Esophagus (tissue), 2 donors: ENCODE measurements around the gene JUN. TPM values are rescaled to one million over a fixed set of nuclear protein-coding genes. Genes with fewer than 3 reads are reported as not detected.

Experiments
- H3K27ac ChIP-seq, 2 donors: one replicate each; pipeline ENCODE4 v1.5.1; 2013; ENCODE audit warnings: low read depth in 2 of 2, mild to moderate bottlenecking in 2 of 2, inconsistent platforms in 1 of 2, low read length in 1 of 2, moderate library complexity in 1 of 2
- H3K27me3 ChIP-seq, 2 donors: one replicate each; pipeline ENCODE4 v1.6.1; 2013; ENCODE audit warnings: low read length in 2 of 2, control low read depth in 1 of 2, mild to moderate bottlenecking in 1 of 2; ENCODE audit not compliant: insufficient read depth in 2 of 2, control insufficient read depth in 1 of 2
- H3K36me3 ChIP-seq, 2 donors: one replicate each; pipeline ENCODE4 v1.6.1; 2013; ENCODE audit warnings: low read length in 1 of 2; ENCODE audit not compliant: control insufficient read depth in 2 of 2, insufficient read depth in 2 of 2
- H3K4me1 ChIP-seq, 2 donors: one replicate each; pipeline ENCODE4 v1.6.1; 2013; ENCODE audit warnings: low read length in 1 of 2; ENCODE audit not compliant: control insufficient read depth in 2 of 2, insufficient read depth in 2 of 2
- H3K4me3 ChIP-seq, 2 donors: one replicate each; pipeline ENCODE4 v1.5.1; 2013; ENCODE audit warnings: low read length in 2 of 2, mild to moderate bottlenecking in 2 of 2, low read depth in 1 of 2, moderate library complexity in 1 of 2
- H3K9me3 ChIP-seq, 2 donors: one replicate each; pipeline ENCODE4 v1.6.1; 2013; ENCODE audit warnings: mild to moderate bottlenecking in 2 of 2, low read depth in 1 of 2, low read length in 1 of 2, moderate library complexity in 1 of 2; ENCODE audit not compliant: control insufficient read depth in 2 of 2, insufficient read depth in 1 of 2
- WGBS, 2 donors: extraction: QIAGEN DNeasy Blood & Tissue Kit; methylation state at CpG; one replicate each; pipeline ENCODE4 v1.1.7; 2013; 5-methylcytosine and 5-hydroxymethylcytosine counted together
- polyA plus RNA-seq, 2 donors: library from polyadenylated mRNA; stranded (reverse); fragments of 200-250 nt; gene quantifications; one replicate each; pipeline ENCODE4 v1.2.3, GENCODE V29; 2013
- donor health status: healthy with polysubstance abuse.
- donor health status: Bipolar disorder and iron deficiency.

The JUN gene
- polyA plus RNA-seq, 2 donors = 31.2 to 42.9 TPM

- Histone ChIP-seq H3K4me3 (no peak overlapping the region), H3K27me3 (no peaks in the 10 kb centered on the region), H3K4me1 (peaks cover 0 to 3% of the 10 kb centered on the region in 2 donors), H3K27ac (no peak overlapping the region), H3K9me3 (no peaks in the 10 kb centered on the region), H3K36me3 (no peaks in the 10 kb centered on the region)
- 83 to 85% methylated on average over 2 of the region's 2 CpGs for WGBS, 2 donors
Measured at GRCh38 chr1:58765441-58765840, 18.4 kb downstream of the JUN start.

- no peaks in the 10 kb centered on the region for H3K36me3 ChIP-seq
- H3K4me3 ChIP-seq = no peak overlapping the region
- peaks cover 0 to 3% of the 10 kb centered on the region in 2 donors for H3K4me1 ChIP-seq
- no peaks in the 10 kb centered on the region for H3K9me3 ChIP-seq
- H3K27ac ChIP-seq = no peak overlapping the region
- H3K27me3 ChIP-seq = no peaks in the 10 kb centered on the region
Measured at GRCh38 chr1:58765006-58765405, 18.8 kb downstream of the JUN start.

- Histone ChIP-seq H3K4me3 (no peak overlapping the region), H3K36me3 (no peaks in the 10 kb centered on the region), H3K27ac (no peak overlapping the region), H3K4me1 (peaks cover 0 to 3% of the 10 kb centered on the region in 2 donors), H3K27me3 (no peaks in the 10 kb centered on the region), H3K9me3 (no peaks in the 10 kb centered on the region)
- WGBS, 2 donors = 31 to 49% methylated on average over 3 of the region's 3 CpGs
Measured at GRCh38 chr1:58764294-58764978, 19.4 kb downstream of the JUN start.

GRCh38 chr1:58763214-58763613 lies 20.6 kb downstream of the JUN start:
- Histone ChIP-seq H3K9me3 (no peaks in the 10 kb centered on the region), H3K4me1 (peaks cover 0 to 3% of the 10 kb centered on the region in 2 donors), H3K27ac (no peak overlapping the region), H3K27me3 (no peaks in the 10 kb centered on the region), H3K4me3 (no peak overlapping the region), H3K36me3 (no peaks in the 10 kb centered on the region)
- 84 to 91% methylated on average over 3 of the region's 3 CpGs for WGBS, 2 donors

GRCh38 chr1:58762806-58763205 lies 21.0 kb downstream of the JUN start:
- Histone ChIP-seq H3K27ac (no peak overlapping the region), H3K9me3 (no peaks in the 10 kb centered on the region), H3K27me3 (no peaks in the 10 kb centered on the region), H3K4me1 (peaks cover 0 to 3% of the 10 kb centered on the region in 2 donors), H3K36me3 (no peaks in the 10 kb centered on the region), H3K4me3 (no peak overlapping the region)

- Histone ChIP-seq H3K9me3 (no peaks in the 10 kb centered on the region), H3K27me3 (no peaks in the 10 kb centered on the region), H3K4me1 (peaks cover 0 to 6% of the 10 kb centered on the region in 2 donors), H3K36me3 (no peaks in the 10 kb centered on the region), H3K27ac (peak overlapping the region; percentile 39 to 64), H3K4me3 (no peak overlapping the region)
- WGBS, 2 donors = 5 to 35% methylated on average over 6 of the region's 6 CpGs
Measured at GRCh38 chr1:58755468-58755872, 28.4 kb downstream of the JUN start.

- H3K4me3 ChIP-seq = no peak overlapping the region
- H3K4me1 ChIP-seq = peaks cover 0 to 6% of the 10 kb centered on the region in 2 donors
- peak overlapping the region; percentile 39 to 64 for H3K27ac ChIP-seq
- no peaks in the 10 kb centered on the region for H3K9me3 ChIP-seq
- no peaks in the 10 kb centered on the region for H3K36me3 ChIP-seq
- 58% methylated on average over 7 of the region's 7 CpGs for WGBS, 2 donors
- H3K27me3 ChIP-seq = no peaks in the 10 kb centered on the region
Measured at GRCh38 chr1:58754683-58755467, 29.0 kb downstream of the JUN start.

GRCh38 chr1:58754073-58754613 lies 29.7 kb downstream of the JUN start:
- H3K9me3 ChIP-seq = no peaks in the 10 kb centered on the region
- H3K4me3 ChIP-seq = no peak overlapping the region
- peak overlapping the region in 1 of 2 donors; percentile 27 for H3K27ac ChIP-seq
- no peaks in the 10 kb centered on the region for H3K36me3 ChIP-seq
- H3K27me3 ChIP-seq = no peaks in the 10 kb centered on the region
- H3K4me1 ChIP-seq = peaks cover 0 to 6% of the 10 kb centered on the region in 2 donors
- 65 to 71% methylated on average over 3 of the region's 3 CpGs for WGBS, 2 donors

GRCh38 chr1:58753431-58753866 lies 30.4 kb downstream of the JUN start:
- no peaks in the 10 kb centered on the region for H3K36me3 ChIP-seq
- WGBS, 2 donors = 58 to 62% methylated on average over 4 of the region's 4 CpGs
- peak overlapping the region; percentile 55 to 72 for H3K27ac ChIP-seq

More at GRCh38 chr1:58753431-58753866, 30.4 kb downstream of the JUN start:
- no peaks in the 10 kb centered on the region for H3K27me3 ChIP-seq
- H3K9me3 ChIP-seq = no peaks in the 10 kb centered on the region
- H3K4me3 ChIP-seq = no peak overlapping the region
- H3K4me1 ChIP-seq = peaks cover 0 to 6% of the 10 kb centered on the region in 2 donors
